Right forelimb (tissue), 1 donor: ENCODE results near the gene SPRED1.
"Not testable (repeated sequence)": the region's sequence is repeated elsewhere in the genome, so short reads cannot be mapped to it uniquely, and the experiment has no call there.

Experiments used
- DNase-seq: peaks from one replicate; pipeline ENCODE4 v3.0.0-alpha.2; 2018

The SPRED1 gene

DNA sequence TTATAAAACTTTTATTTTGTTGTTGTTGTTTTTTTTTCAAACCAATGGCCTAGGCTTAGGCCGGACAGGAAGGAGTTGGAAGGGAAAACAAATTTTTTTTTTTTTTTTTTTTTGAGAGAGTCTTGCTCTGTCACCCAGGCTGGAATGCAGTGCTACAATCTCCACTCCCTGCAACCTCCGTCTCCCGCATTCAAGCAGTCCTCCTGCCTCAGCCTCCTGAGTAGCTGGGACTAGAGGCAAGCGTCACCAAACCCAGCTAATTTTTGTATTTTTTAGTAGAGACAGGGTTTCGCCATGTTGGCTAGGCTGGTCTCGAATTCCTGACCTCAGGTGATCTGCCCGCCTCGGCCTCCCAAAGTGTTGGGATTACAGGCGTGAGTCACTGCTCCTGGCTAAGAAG is 15.6 kb upstream of the SPRED1 start:
- not testable (repeated sequence) for DNase-seq

DNA sequence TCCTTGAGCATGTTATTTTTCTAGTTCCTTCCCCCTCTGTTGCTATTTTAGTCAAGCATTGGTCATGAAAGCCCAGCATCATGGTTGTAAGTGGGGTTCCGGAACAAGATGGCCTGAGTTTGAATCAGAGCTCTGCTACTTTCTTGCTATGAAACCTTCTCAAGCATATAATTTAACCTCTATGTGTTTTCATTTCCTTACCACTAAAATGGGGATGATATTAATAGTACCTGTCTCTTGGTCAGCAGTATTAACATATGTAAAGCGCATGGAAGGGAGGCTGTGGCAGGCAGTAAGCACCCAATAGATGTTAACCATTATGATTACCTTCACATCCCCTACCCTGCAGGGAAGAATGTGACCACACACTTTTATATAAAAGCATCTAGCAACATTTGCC is 14.3 kb upstream of the SPRED1 start:
- no peak for DNase-seq

- no peak for DNase-seq
Measured at GRCh38 chr15:38242055-38242454, 10.6 kb upstream of the SPRED1 start.

GRCh38 chr15:38243278-38244055 is 9.2 kb upstream of the SPRED1 start:
- DNase-seq, result no peak

DNA sequence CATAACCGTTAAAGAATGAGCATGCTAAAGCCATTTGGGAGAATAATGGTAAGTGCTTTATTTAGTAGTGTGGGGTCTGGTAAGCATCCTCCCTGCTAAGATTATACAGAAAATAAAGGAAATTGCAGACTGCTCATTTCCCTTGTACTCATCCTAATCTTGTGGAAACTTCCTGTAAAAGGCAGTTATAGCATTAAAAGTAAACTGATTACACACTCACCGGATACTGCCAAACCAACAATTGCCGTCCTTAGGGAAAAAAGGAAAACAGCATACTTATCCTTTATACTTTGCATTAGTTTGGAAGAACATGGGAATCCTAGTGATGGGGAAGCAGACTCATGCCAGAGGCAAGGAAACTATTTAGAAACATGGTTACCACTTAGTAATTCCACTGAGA is 5.3 kb upstream of the SPRED1 start:
- no peak for DNase-seq

- DNase-seq, result no peak
Measured at GRCh38 chr15:38253351-38253781, 730 bp downstream of the SPRED1 start.

GRCh38 chr15:38254051-38254883 is 1.6 kb downstream of the SPRED1 start:
- DNase-seq, result peak; percentile 58

- no peak for DNase-seq
Measured at GRCh38 chr15:38255690-38256089, 3.1 kb downstream of the SPRED1 start.

- no peak for DNase-seq
Measured at GRCh38 chr15:38257676-38258075, 5.0 kb downstream of the SPRED1 start.

- DNase-seq, result no peak
Measured at GRCh38 chr15:38259134-38259533, 6.5 kb downstream of the SPRED1 start.

DNA sequence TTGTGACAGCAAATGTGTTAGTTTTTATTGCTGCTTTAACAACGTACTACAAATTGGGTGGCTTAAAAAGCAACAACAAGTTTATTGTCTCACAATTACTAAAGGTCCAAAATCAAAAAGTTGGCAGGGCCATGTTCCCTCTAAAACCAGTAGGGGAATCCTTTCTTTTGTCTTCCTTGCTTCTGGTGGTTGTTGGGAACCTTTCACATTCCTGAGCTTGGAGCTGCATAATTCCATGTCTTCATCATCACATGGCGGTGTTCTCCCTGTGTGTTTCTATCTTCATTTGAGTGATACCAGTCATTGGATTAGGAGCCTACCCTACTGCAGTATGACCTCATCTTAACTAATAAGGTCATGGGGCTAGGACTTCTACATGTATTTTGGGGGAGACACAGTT is 7.4 kb downstream of the SPRED1 start:
- DNase-seq, result no peak

DNA sequence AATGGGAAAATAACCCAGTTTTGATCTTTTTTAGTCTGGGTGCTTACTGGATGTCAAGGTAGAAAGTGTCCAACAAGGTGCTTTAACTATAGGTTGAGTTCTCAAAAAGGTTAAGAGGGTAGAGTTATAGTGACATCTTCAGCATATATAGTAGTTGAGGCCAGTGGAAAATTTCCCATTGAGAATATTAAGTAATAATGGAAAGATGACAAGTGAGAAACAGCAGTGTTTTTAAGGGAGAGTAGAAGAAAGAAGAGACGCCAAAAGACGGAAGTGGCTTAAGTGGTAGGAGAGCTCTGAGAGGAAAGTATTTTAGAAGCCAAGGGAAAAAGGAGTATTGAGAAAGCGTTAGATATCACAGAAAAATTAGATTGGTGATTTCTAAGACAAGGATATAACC is 10.6 kb downstream of the SPRED1 start:
- no peak for DNase-seq

DNA sequence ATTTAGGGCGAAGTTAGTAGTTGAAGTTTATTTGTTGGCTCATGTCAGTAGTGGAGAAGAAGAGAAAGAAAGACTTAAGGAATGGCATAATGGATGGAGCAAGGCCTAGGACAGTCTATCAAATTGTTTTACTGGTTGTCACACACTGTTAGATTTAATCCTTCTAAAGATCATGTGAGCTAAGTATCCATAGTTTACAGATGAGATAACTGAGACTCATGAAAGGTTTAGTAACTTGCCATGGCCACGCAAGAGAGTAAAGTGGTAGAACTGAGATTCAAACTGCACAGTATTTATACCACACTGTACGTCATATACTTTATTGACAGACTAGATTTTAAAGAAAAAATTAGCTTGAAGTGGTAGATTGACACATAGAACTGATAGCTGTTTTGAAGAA is 11.4 kb downstream of the SPRED1 start:
- DNase-seq, result no peak

- no peak for DNase-seq
Measured at GRCh38 chr15:38266247-38266986, 13.8 kb downstream of the SPRED1 start.

DNA sequence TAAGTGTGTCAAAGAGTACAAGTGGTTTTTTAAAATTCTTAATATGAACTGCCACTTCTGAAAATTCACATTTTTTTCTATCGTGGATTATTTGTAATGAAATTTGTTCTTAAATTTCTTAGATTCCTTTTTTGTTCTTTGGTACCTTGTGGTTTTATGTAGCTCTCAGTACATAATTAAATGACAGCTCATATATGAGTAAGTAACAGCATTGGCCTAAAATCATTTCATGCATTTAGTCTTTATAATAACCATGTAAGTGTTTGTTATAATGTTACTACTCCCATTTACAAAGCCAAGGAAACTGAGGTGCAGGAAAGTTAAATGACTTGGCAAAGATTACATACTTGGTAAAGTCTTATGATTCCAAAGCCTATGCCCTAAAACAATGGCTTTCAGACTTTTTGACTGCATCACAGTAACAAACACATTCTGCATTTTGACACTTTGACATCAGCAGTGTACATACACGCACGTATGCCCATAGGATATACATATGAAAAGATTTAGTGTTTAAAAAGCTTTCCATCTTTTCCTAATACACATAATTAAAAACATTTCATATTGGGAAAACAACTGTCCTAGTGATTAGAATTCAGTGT is 14.9 kb downstream of the SPRED1 start:
- no peak for DNase-seq

DNA sequence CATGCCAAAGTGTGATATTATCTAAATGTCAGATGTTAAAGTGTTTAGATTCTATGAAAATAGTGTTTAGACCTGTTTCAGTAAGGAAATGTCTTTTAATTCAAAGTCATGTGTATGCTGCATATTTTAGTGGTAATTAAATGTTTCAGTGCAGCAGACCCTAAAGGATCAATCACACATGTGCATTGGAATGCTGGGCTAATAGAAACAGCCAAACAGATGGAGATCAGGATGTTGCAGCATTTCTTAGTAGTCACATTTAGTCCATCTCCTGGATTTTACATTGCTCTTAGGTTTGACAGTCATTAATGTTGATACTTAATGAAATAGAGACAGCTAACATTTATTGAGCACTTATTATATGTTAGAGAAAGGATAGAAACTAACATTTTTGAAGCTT is 18.5 kb downstream of the SPRED1 start:
- DNase-seq, result no peak

- no peak for DNase-seq
Measured at GRCh38 chr15:38271895-38272294, 19.3 kb downstream of the SPRED1 start.

DNA sequence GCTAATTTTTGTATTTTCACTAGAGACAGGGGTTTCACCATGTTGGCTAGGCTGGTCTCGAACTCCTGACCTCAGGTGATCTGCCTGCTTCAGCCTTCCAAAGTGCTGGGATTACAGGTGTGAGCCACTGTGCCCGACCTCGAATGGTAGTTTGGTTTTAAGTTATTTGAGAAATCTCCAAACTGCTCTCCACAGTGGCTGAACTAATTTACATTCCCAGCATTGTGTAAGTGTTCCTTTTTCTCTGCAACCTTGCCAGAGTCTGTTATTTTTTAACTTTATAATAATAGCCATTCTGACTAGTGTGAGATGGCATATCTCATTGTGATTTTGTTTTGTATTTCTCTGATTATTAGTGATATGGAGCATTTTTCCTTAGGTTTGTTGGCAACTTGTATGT is 19.8 kb downstream of the SPRED1 start:
- not testable (repeated sequence) for DNase-seq

DNA sequence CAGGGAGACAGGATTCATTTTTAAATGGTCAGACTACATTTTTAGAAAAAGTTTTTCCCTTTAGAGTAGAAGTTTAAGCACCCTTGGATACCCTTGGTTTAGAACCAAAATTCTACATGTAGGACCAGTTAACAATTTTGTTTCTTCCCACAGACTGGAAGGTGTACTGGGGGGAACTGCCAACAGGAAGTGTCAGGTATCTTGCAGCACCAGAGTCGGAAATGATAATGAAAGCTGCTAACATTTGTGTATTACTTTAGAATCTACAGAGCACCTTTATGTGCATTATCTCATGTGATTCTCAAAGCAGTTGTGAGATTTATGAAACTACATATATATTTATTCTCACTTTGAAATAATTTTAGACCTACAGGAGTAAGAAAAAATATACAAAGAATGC is 21.5 kb downstream of the SPRED1 start:
- DNase-seq, result no peak

GRCh38 chr15:38275959-38276358 is 23.3 kb downstream of the SPRED1 start:
- no peak for DNase-seq

GRCh38 chr15:38277281-38277680 is 24.6 kb downstream of the SPRED1 start:
- not testable (repeated sequence) for DNase-seq

DNA sequence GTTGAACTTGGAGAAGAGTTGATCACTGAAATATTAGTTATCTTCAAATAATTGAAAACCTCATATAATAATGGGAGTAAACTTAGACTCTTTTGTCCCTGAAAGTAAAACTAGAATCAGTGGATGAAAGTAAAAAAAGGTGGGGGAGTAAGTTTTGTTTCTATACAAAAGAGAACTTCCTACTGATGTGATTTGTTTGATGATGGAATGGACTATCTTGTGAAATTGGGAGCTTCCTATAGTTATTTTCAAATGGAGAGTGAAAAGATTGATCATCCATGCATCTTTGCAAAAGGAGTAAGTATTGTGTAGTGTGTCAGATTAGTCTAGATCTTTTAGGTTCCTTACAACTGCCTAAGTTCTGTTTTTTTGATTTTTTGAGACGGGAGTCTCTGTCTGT is 28.4 kb downstream of the SPRED1 start:
- DNase-seq, result no peak

- DNase-seq, result no peak
Measured at GRCh38 chr15:38283010-38283409, 30.4 kb downstream of the SPRED1 start.
